ENCODE measurements around the gene SGCA.

Gene SGCA

DNA sequence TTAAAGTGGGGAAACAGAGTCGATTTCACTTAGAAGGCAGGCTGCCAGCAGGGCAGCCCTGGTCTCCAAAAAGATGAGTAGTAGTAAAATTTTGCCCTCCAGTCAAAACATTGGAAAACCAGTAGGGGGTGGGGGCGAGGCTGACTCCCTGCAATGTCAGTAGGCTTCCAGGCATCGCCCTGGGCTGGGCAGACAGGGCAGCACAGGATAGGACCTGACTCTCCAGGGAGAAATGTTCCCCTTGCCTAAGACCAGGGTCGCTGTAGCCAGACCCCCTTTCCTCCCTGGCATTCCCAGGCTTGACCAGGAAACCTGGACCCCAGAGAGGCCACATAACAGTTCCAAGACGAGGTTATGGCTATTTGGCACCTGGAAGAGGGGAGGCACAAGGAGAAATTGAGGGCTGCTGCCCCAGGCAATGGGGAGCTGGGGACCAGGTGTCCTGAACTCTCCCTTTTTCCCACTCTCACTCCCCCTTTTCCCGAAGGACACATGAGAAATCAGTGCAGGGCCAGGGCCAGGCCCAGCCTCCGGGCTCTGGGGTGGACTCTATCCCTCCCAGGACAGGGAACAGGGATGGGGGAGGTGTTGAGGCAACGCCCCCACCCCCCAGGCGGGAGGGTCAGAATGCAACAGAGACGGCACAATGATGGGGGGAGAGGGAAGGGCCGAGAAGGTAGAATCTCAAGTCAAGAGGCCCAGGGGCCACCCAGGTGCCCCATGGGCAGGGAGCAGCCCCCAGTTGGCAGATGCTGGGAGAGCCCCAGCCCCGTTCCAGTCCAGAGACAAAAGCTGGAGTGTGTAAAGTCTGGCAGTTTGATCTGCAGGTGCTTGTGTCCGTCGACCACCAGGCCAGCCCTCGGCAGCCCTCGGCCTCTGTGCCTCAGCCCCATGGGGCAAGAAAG is 31.3 kb upstream of the SGCA start:
- H3K4me2 ChIP-seq = no peak overlapping the region
- H3K27ac ChIP-seq = no peak overlapping the region
- peaks cover 9% of the 10 kb centered on the region for H3K27me3 ChIP-seq (ENCODE audit: insufficient read depth, low read depth)
- H4K20me1 ChIP-seq (ENCODE audit: insufficient read depth) = no peaks in the 10 kb centered on the region
- H3K9ac ChIP-seq = no peak overlapping the region
- no peak overlapping the region for H3K4me3 ChIP-seq (IDR thresholded peaks at IDR 0.05; ENCODE audit: insufficient read depth, low read depth, low read length)
- no peak overlapping the region for H2AFZ ChIP-seq (ENCODE audit: low read depth)
- no peaks in the 10 kb centered on the region for H3K79me2 ChIP-seq (ENCODE audit: insufficient read depth, low read depth)
- H3K36me3 ChIP-seq (ENCODE audit: insufficient read depth) = peaks cover 5% of the 10 kb centered on the region; the same call in 1 of the 2 replicates
- TF ChIP-seq, protein P1, sequence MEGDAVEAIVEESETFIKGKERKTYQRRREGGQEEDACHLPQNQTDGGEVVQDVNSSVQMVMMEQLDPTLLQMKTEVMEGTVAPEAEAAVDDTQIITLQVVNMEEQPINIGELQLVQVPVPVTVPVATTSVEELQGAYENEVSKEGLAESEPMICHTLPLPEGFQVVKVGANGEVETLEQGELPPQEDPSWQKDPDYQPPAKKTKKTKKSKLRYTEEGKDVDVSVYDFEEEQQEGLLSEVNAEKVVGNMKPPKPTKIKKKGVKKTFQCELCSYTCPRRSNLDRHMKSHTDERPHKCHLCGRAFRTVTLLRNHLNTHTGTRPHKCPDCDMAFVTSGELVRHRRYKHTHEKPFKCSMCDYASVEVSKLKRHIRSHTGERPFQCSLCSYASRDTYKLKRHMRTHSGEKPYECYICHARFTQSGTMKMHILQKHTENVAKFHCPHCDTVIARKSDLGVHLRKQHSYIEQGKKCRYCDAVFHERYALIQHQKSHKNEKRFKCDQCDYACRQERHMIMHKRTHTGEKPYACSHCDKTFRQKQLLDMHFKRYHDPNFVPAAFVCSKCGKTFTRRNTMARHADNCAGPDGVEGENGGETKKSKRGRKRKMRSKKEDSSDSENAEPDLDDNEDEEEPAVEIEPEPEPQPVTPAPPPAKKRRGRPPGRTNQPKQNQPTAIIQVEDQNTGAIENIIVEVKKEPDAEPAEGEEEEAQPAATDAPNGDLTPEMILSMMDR (conservative IDR thresholded peaks at IDR 0.05; ENCODE audit: low read depth, low read length) = no peak
- H3K4me1 ChIP-seq (ENCODE audit: low read depth, poor library complexity, severe bottlenecking) = peaks cover 17% of the 10 kb centered on the region

DNA sequence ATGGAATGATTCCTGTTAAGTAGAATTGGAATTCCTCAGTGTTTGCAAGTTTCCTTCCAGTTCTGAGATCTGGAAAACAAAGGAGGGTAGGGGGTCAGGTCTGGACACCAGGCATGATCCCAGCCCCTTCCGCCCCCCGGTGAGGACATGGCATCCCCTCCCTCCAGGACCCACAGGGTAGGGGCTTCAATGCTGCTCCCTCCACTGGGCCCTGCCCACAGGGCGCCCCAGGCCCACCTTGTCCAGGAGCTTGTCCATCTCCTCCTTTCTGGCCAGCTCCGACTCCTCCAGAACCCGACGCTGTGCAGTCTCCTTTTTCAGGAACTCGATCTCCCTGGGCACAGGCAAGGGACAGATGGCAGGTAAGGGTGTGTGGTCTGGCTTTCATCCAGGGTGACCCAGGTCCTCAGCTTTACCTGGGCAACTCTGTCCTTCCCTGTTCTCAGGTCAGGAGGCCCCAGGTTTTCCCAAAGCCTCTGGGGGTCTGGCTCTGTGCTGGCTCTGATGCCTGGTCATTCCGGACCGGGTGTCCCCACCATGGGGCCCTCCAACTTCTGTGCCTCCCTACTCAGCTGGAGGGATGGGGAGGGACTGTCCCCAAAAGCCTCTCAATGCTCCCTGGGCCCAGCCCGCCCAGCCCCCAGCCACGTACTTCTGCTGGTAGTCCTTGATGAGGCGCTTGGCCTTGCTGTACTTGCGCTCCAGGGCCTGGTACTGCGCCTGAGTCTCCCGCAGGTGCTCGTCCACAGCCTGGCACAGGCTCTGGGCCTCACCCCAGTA is 30.3 kb upstream of the SGCA start:
- H4K20me1 ChIP-seq (ENCODE audit: insufficient read depth) = no peaks in the 10 kb centered on the region
- no peak overlapping the region for H3K9ac ChIP-seq
- H3K36me3 ChIP-seq (ENCODE audit: insufficient read depth) = peaks cover 7% of the 10 kb centered on the region; the same call in 1 of the 2 replicates
- peaks cover 4% of the 10 kb centered on the region; the same call in 1 of the 2 replicates for H3K27me3 ChIP-seq (ENCODE audit: insufficient read depth, low read depth)
- H3K27ac ChIP-seq = no peak overlapping the region
- no peak overlapping the region for H3K4me2 ChIP-seq
- TF ChIP-seq, protein P1 (conservative IDR thresholded peaks at IDR 0.05; ENCODE audit: low read depth, low read length) = no peak
- no peak overlapping the region for H2AFZ ChIP-seq (ENCODE audit: low read depth)
- H3K4me1 ChIP-seq (ENCODE audit: low read depth, poor library complexity, severe bottlenecking) = peaks cover 17% of the 10 kb centered on the region
- no peak overlapping the region for H3K4me3 ChIP-seq (IDR thresholded peaks at IDR 0.05; ENCODE audit: insufficient read depth, low read depth, low read length)
- no peaks in the 10 kb centered on the region for H3K79me2 ChIP-seq (ENCODE audit: insufficient read depth, low read depth)

DNA sequence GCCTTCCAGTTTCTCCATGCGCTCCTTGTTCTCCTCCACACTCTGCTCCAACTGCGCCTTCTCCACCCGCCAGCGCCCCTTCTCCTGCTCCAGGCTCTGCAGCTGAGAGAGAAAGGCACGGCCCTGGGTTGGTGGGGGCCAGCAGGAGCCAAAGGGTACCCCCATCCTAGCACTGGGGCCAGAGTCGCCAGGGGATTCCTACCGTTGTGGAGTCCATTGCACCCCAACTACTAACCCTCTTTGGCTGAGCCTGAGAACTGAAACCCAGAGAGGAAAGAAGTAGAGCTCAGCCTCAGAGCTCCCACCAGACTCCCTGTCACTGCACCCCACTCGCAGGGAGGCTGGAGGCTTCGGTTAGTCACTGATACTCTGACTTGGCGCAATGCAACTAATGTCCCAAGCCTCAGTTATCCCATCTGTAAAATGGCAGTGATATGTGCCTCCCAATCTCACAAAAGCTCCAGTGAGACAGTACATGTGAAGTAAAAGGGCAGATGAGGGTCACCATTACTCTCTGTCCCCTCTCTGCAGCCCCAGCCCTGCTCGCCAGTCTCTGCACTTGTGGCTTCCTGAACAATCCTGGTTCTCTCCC is 29.6 kb upstream of the SGCA start:
- no peaks in the 10 kb centered on the region for H4K20me1 ChIP-seq (ENCODE audit: insufficient read depth)
- H3K4me2 ChIP-seq = no peak overlapping the region
- no peak overlapping the region for H3K4me3 ChIP-seq (IDR thresholded peaks at IDR 0.05; ENCODE audit: insufficient read depth, low read depth, low read length)
- H3K4me1 ChIP-seq (ENCODE audit: low read depth, poor library complexity, severe bottlenecking) = peaks cover 15% of the 10 kb centered on the region
- no peak overlapping the region for H3K9ac ChIP-seq
- no peaks in the 10 kb centered on the region for H3K79me2 ChIP-seq (ENCODE audit: insufficient read depth, low read depth)
- H2AFZ ChIP-seq (ENCODE audit: low read depth) = no peak overlapping the region
- TF ChIP-seq, protein P1 (conservative IDR thresholded peaks at IDR 0.05; ENCODE audit: low read depth, low read length) = no peak
- H3K27me3 ChIP-seq (ENCODE audit: insufficient read depth, low read depth) = no peaks in the 10 kb centered on the region
- H3K36me3 ChIP-seq (ENCODE audit: insufficient read depth) = peaks cover 7% of the 10 kb centered on the region; the same call in 1 of the 2 replicates
- no peak overlapping the region for H3K27ac ChIP-seq

DNA sequence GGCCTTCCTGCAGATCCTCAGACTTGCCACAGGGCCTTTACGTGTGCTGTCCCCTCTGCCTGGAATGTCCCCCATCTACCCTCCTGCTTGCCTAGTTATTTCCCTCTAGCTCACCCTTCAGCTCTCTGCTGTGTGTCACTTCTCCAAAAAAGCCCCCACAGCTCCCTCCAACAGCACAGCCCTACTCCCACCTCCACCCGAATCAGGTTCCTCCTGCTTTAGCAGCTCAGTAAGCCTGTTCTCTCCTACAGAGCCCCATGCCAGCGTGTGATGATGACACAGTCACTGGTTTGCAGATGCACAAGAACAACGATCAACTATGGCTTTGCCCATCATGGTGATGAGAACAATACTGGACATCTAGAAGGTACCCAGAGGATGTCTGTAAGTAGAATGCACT is 28.8 kb upstream of the SGCA start:
- Histone ChIP-seq H3K79me2 (ENCODE audit: insufficient read depth, low read depth) (no peaks in the 10 kb centered on the region), H3K4me3 (IDR thresholded peaks at IDR 0.05; ENCODE audit: insufficient read depth, low read depth, low read length) (no peak overlapping the region), H3K4me1 (ENCODE audit: low read depth, poor library complexity, severe bottlenecking) (peaks cover 8% of the 10 kb centered on the region), H3K36me3 (ENCODE audit: insufficient read depth) (peaks cover 13% of the 10 kb centered on the region; the same call in 1 of the 2 replicates), H3K27me3 (ENCODE audit: insufficient read depth, low read depth) (no peaks in the 10 kb centered on the region), H2AFZ (ENCODE audit: low read depth) (no peak overlapping the region), H3K27ac (no peak overlapping the region), H4K20me1 (ENCODE audit: insufficient read depth) (no peaks in the 10 kb centered on the region), H3K4me2 (no peak overlapping the region), H3K9ac (no peak overlapping the region)
- TF ChIP-seq, protein P1 (conservative IDR thresholded peaks at IDR 0.05; ENCODE audit: low read depth, low read length) = no peak

Measured in KMS-11 (cell line).